Spleen (tissue), 11 donors: Measurements from ENCODE around the gene ESR1. TPM values are rescaled to one million over a fixed set of nuclear protein-coding genes. Genes with fewer than 3 reads are reported as not detected.
"Not testable (repeated sequence)": the region's sequence is repeated elsewhere in the genome, so short reads cannot be mapped to it uniquely, and the experiment has no call there.

Source experiments
- DNase-seq: peaks from one replicate; pipeline ENCODE4 v3.0.0-alpha.2; 2020
- H3K27ac ChIP-seq, 8 donors: fragments of 200-600 bp; sonication (generic) in 7 of 8; 1 replicate in 4 of 8; 2 replicates in 4 of 8; pipeline versions ENCODE4 v1.5.0 to v1.8.0; 2016 to 2021; ENCODE audit warnings: inconsistent platforms in 4 of 8, mild to moderate bottlenecking in 4 of 8, moderate library complexity in 1 of 8
- H3K27me3 ChIP-seq, 7 donors: fragments of 200-600 bp; sonication (generic) in 6 of 7; replicated peaks in 1 of 7; 1 replicate in 4 of 7; 2 replicates in 3 of 7; pipeline versions ENCODE4 v1.5.0 to v1.8.0; 2016 to 2021; ENCODE audit warnings: inconsistent platforms in 3 of 7, mild to moderate bottlenecking in 1 of 7
- H3K36me3 ChIP-seq, 6 donors: fragments of 200-600 bp; sonication (generic) in 5 of 6; 1 replicate in 4 of 6; 2 replicates in 2 of 6; pipeline versions ENCODE4 v1.5.0 to v1.8.0; 2016 to 2021; ENCODE audit warnings: inconsistent platforms in 2 of 6
- H3K4me1 ChIP-seq, 6 donors: fragments of 200-600 bp; sonication (generic) in 5 of 6; 1 replicate in 3 of 6; 2 replicates in 3 of 6; pipeline versions ENCODE4 v1.5.0 to v1.8.0; 2016 to 2021; ENCODE audit warnings: inconsistent platforms in 3 of 6
- H3K4me3 ChIP-seq, 8 donors: fragments of 200-600 bp; sonication (generic) in 7 of 8; 1 replicate in 4 of 8; 2 replicates in 4 of 8; pipeline versions ENCODE4 v1.5.0 to v1.8.0; 2016 to 2021; ENCODE audit warnings: inconsistent platforms in 4 of 8, mild to moderate bottlenecking in 4 of 8, moderate library complexity in 2 of 8
- H3K9me3 ChIP-seq, 8 donors: fragments of 200-600 bp; sonication (generic) in 7 of 8; 1 replicate in 4 of 8; 2 replicates in 4 of 8; pipeline versions ENCODE4 v1.5.0 to v1.8.0; 2016 to 2021; ENCODE audit warnings: inconsistent platforms in 4 of 8
- POLR2A ChIP-seq, 3 donors: fragments of 450-650 bp; IDR thresholded peaks; one replicate each; pipeline ENCODE4 v1.5.1; 2017; ENCODE audit warnings: antibody characterized with exemption in 3 of 3, mild to moderate bottlenecking in 1 of 3
- POLR2AphosphoS5 ChIP-seq, 3 donors: sonication (generic); formaldehyde crosslinking; IDR thresholded peaks; one replicate each; pipeline ENCODE4 v1.5.1; 2017; ENCODE audit warnings: antibody characterized with exemption in 3 of 3
- WGBS, 5 donors: extraction: QIAGEN DNeasy Blood & Tissue Kit in 3 of 5; methylation state at CpG; one replicate each; pipeline versions ENCODE4 v1.1.5 to v1.1.7; 2013 to 2018; 5-methylcytosine and 5-hydroxymethylcytosine counted together
- intact Hi-C: fragments of 100-400 bp; cut with DNase I; formaldehyde crosslinking; loops from one replicate; pipeline ENCODE4 v1.15.0; 2023; ENCODE audit warnings: low total_unique reads
- polyA plus RNA-seq, 3 donors: library from polyadenylated mRNA; stranded (reverse); fragments of 200-250 nt; gene quantifications; one replicate each; pipeline ENCODE4 v1.2.1, GENCODE V29; 2013
- total RNA-seq, 7 donors: library from RNA; depleted of rRNA in 3 of 7; stranded (reverse); fragments of >200 nt in 3 of 7; fragmentation: NEBNext Ultra II Directional in 4 of 7; extraction: Animal tissue kit (Norgen Biotek cat#: 25700) in 4 of 7; gene quantifications; one replicate each; pipeline versions ENCODE4 v1.1.0 to v1.2.1, GENCODE V29; 2016 to 2021
- TF ChIP-seq, protein P1 (sequence below), 11 experiments: fragments of 200-600 bp in 7 of 11; fragments of 450-650 bp in 4 of 11; sonication (generic) in 4 of 11; IDR thresholded peaks in 8 of 11; conservative IDR thresholded peaks in 3 of 11; 1 replicate in 7 of 11; 2 replicates in 4 of 11; pipeline versions ENCODE4 v1.4.0 to v1.8.0; 2016 to 2021; ENCODE audit warnings: antibody characterized with exemption in 11 of 11, inconsistent platforms in 4 of 11, mild to moderate bottlenecking in 1 of 11
- donor health status: healthy with polysubstance abuse.
- donor health status: DM: no; HTN: no; CAD: no; lungs with moderate emphysema.
- donor health status: DM: no; HTN: no; CAD: no.
- donor health status: Bipolar disorder and iron deficiency.
- donor health status: healthy.
- donor health status: DM: no; HTN: no; CAD: no.
- donor health status: DM: yes; HTN: yes; CAD: no.

ESR1 gene
- total and polyA plus RNA-seq, 10 donors, result 0.35 to 7.3 (median 3.2) TPM

DNA sequence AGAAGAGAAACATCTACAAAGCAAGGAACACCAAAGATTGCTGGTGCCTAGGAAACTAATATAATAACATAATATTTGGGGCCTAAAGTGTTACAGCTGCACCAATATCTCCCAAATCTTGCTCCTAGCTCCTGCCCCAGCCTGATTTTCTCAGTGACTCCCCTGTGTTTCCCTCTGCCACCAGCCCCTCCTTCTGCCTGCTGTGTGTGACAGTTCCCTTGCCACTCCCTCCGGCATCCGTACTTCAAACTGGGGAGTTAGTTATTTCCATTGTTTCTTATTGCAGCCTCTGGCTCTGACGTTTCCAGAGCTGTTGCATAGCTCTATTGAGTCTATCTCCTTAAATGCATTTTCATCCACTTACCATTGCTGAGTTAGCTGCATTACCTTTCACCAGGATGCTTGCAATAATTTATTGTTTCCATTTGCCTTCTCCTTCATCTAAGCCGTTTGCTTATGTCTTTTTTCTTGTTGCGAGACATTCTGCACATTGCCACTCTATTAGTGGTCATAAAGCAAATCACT lies 43.1 kb downstream of the ESR1 start:
- H3K4me3 ChIP-seq, result no peak overlapping the region
- no peaks in the 10 kb centered on the region for H3K9me3 ChIP-seq
- no peak for TF ChIP-seq POLR2AphosphoS5 (IDR thresholded peaks at IDR 0.05)
- TF ChIP-seq POLR2A (IDR thresholded peaks at IDR 0.05), result no peak
- TF ChIP-seq, protein P1, sequence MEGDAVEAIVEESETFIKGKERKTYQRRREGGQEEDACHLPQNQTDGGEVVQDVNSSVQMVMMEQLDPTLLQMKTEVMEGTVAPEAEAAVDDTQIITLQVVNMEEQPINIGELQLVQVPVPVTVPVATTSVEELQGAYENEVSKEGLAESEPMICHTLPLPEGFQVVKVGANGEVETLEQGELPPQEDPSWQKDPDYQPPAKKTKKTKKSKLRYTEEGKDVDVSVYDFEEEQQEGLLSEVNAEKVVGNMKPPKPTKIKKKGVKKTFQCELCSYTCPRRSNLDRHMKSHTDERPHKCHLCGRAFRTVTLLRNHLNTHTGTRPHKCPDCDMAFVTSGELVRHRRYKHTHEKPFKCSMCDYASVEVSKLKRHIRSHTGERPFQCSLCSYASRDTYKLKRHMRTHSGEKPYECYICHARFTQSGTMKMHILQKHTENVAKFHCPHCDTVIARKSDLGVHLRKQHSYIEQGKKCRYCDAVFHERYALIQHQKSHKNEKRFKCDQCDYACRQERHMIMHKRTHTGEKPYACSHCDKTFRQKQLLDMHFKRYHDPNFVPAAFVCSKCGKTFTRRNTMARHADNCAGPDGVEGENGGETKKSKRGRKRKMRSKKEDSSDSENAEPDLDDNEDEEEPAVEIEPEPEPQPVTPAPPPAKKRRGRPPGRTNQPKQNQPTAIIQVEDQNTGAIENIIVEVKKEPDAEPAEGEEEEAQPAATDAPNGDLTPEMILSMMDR (IDR thresholded peaks at IDR 0.05 in 8 of 11, conservative IDR thresholded peaks at IDR 0.05 in 3 of 11), result no peak
- H3K36me3 ChIP-seq, result no peaks in the 10 kb centered on the region
- intact Hi-C loops, result no loop called here
- H3K4me1 ChIP-seq, result no peaks in the 10 kb centered on the region
- H3K27ac ChIP-seq, result no peak overlapping the region
- WGBS, 5 donors, result 64 to 86% (median 73%) methylated on average over 5 of the region's 5 CpGs
- no peaks in the 10 kb centered on the region for H3K27me3 ChIP-seq
- no peak for DNase-seq

DNA sequence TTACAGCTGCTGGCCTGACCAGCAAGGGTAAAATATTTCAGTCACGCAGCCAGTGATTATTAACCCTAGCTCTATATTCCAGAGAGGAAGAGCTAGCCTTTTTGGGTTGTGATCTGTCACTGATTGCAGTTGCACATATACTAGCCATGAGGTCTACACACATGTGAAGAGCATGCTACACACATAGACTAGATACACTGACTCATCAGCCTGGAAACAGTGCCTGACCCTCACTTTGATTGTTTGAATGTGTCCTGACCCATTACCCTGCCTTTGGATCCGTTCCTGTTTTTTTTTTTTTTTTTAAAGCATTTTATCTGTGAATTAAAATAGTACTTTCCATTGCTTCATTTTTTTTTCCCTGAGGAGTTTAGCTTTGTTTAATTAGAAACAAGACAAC lies 50.8 kb downstream of the ESR1 start:
- Histone ChIP-seq H3K27me3 (no peaks in the 10 kb centered on the region), H3K4me1 (no peaks in the 10 kb centered on the region), H3K36me3 (no peaks in the 10 kb centered on the region), H3K9me3 (no peaks in the 10 kb centered on the region), H3K4me3 (no peak overlapping the region), H3K27ac (no peak overlapping the region)
- intact Hi-C loops, result no loop called here
- WGBS, 5 donors, result 66 to 81% (median 74%) methylated on average over 2 of the region's 2 CpGs
- TF ChIP-seq, protein P1 (IDR thresholded peaks at IDR 0.05 in 8 of 11, conservative IDR thresholded peaks at IDR 0.05 in 3 of 11), result no peak
- TF ChIP-seq POLR2AphosphoS5 (IDR thresholded peaks at IDR 0.05) (no peak), POLR2A (IDR thresholded peaks at IDR 0.05) (no peak)
- DNase-seq, result no peak

DNA sequence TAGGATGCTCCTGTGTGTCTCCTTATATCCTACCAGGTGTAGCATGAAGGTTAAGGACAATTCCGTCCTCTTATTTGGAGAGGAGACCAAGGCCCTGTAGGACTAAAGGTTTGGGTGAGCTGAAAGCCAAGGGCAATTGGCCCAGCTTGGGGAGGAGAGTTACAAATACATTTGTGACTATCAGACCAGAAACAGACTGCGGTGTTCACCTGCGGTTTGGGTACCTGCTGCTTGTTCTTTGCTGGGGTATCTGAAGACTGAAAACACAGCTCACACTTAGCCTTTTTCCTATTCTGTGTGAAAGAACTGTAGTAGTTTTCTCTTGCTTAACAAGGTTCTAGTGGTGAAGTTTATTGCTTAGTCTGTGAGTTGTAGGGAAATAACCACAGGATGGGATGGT lies 55.0 kb downstream of the ESR1 start:
- intact Hi-C loops, result no loop called here
- 87 to 94% (median 93%) methylated on average over 3 of the region's 3 CpGs for WGBS, 5 donors
- H3K4me1 ChIP-seq, result no peaks in the 10 kb centered on the region
- H3K36me3 ChIP-seq, result no peaks in the 10 kb centered on the region
- DNase-seq, result no peak
- H3K27me3 ChIP-seq, result no peaks in the 10 kb centered on the region
- no peak overlapping the region for H3K4me3 ChIP-seq
- H3K9me3 ChIP-seq, result peaks cover 0 to 6% (median 0%) of the 10 kb centered on the region in 8 donors
- TF ChIP-seq POLR2AphosphoS5 (IDR thresholded peaks at IDR 0.05), result no peak
- TF ChIP-seq POLR2A (IDR thresholded peaks at IDR 0.05), result no peak
- TF ChIP-seq, protein P1 (IDR thresholded peaks at IDR 0.05 in 8 of 11, conservative IDR thresholded peaks at IDR 0.05 in 3 of 11), result no peak
- H3K27ac ChIP-seq, result no peak overlapping the region

DNA sequence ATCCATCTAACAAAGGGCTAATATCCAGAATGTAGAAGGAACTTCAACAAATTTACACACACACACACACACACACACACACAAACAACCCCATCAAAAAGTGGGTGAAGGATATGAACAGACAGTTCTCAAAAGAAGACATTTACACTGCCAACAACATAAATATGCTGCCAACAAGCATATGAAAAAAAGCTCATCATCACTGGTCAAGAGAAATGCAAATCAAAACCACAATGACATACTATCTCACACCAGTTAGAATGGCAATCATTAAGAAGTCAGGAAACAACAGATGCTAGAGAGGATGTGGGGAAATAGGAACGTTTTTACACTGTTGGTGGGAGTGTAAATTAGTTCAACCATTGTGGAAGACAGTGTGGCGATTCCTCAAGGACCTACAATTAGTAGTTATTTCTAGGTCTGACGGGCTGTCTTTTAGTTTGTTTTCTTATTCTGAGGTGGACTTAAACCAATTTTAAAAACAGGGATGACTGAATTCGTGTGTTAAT lies 59.9 kb downstream of the ESR1 start:
- 32 to 59% (median 42%) methylated on average over 4 of the region's 4 CpGs for WGBS, 5 donors
- intact Hi-C loops, H3K27me3 ChIP-seq: not testable (repeated sequence)

DNA sequence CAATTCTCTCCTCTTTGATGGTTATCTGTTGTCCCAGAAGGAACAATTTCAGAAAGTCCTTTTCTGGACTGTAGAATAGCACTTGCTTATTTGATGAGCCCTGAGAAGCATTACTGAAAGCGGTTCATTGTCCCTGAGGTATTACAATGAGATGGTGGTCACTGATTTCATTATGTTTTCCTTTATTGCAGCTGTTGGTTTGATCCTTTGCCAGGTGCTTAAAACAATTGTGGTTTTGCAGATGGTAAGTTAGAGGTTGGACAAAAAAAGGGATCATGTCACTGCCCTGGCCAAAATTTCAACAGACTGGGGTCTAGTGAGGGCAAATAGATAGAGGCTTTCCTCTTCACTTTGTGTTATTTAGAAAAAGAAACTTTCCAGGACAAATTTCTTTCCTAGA lies 61.9 kb downstream of the ESR1 start:
- DNase-seq, result no peak
- H3K27ac ChIP-seq, result no peak overlapping the region
- H3K27me3 ChIP-seq, result no peaks in the 10 kb centered on the region
- TF ChIP-seq, protein P1 (IDR thresholded peaks at IDR 0.05 in 8 of 11, conservative IDR thresholded peaks at IDR 0.05 in 3 of 11), result no peak
- no peak for TF ChIP-seq POLR2A (IDR thresholded peaks at IDR 0.05)
- intact Hi-C loops, result no loop called here
- no peaks in the 10 kb centered on the region for H3K36me3 ChIP-seq
- no peak overlapping the region for H3K4me3 ChIP-seq
- 41 to 85% (median 67%) methylated on average over 1 of the region's 1 CpG for WGBS, 5 donors
- no peaks in the 10 kb centered on the region for H3K4me1 ChIP-seq
- peaks cover 0 to 6% (median 0%) of the 10 kb centered on the region in 8 donors for H3K9me3 ChIP-seq

More for the DNA sequence above, 59.9 kb downstream of the ESR1 start:
- H3K9me3 ChIP-seq, H3K4me3 ChIP-seq, DNase-seq, H3K36me3 ChIP-seq, H3K4me1 ChIP-seq, H3K27ac ChIP-seq: not testable (repeated sequence)
